HepG2 (cell line): ENCODE data around the gene BID. TPM values are rescaled to one million over a fixed set of nuclear protein-coding genes. Genes with fewer than 3 reads are reported as not detected.

ENCODE experiments used
- DPF2 ChIP-seq: sonication (generic); formaldehyde crosslinking; IDR thresholded peaks from 2 replicates; pipeline ENCODE4 v1.4.0; 2020; ENCODE audit warnings: mild to moderate bottlenecking, low read depth, missing genetic modification reagents, borderline replicate concordance
- HNRNPL ChIP-seq: fragments of 200-400 bp; formaldehyde crosslinking; IDR thresholded peaks from 2 replicates; pipeline ENCODE4 v1.6.1; 2017; ENCODE audit warnings: mild to moderate bottlenecking, low read depth, low read length
- KDM2A ChIP-seq: sonication (generic); formaldehyde crosslinking; IDR thresholded peaks from 2 replicates; pipeline ENCODE4 v1.4.0; 2020; ENCODE audit warnings: low read depth, missing genetic modification reagents, borderline replicate concordance
- NCOA1 ChIP-seq: sonication (generic); formaldehyde crosslinking; IDR thresholded peaks from 2 replicates; pipeline ENCODE4 v1.9.0; 2021; ENCODE audit warnings: missing genetic modification reagents
- RAD51 ChIP-seq: fragments of 450-650 bp; IDR thresholded peaks from 2 replicates; pipeline ENCODE4 v1.6.1; 2016; ENCODE audit warnings: borderline replicate concordance
- TBX2 ChIP-seq: sonication (generic); formaldehyde crosslinking; IDR thresholded peaks from 2 replicates; pipeline ENCODE4 v1.5.0; 2020; ENCODE audit warnings: missing genetic modification reagents, mild to moderate bottlenecking, borderline replicate concordance
- TRIM24 ChIP-seq: sonication (generic); formaldehyde crosslinking; IDR thresholded peaks from 2 replicates; pipeline ENCODE4 v1.8.0; 2022; ENCODE audit warnings: mild to moderate bottlenecking, missing genetic modification reagents
- ZFP41 ChIP-seq: sonication (generic); formaldehyde crosslinking; IDR thresholded peaks from 2 replicates; pipeline ENCODE4 v1.4.0; 2020; ENCODE audit warnings: mild to moderate bottlenecking, missing genetic modification reagents, borderline replicate concordance
- ZNF136 ChIP-seq: sonication (generic); formaldehyde crosslinking; IDR thresholded peaks from 2 replicates; pipeline ENCODE4 v1.8.1; 2022; ENCODE audit warnings: low read depth, mild to moderate bottlenecking, moderate library complexity, missing genetic modification reagents
- ZNF317 ChIP-seq: sonication (generic); formaldehyde crosslinking; IDR thresholded peaks from 2 replicates; pipeline ENCODE4 v1.5.0; 2020; ENCODE audit warnings: mild to moderate bottlenecking, missing genetic modification reagents
- ZNF333 ChIP-seq: sonication (generic); formaldehyde crosslinking; IDR thresholded peaks from 2 replicates; pipeline ENCODE4 v1.4.0; 2020; ENCODE audit warnings: mild to moderate bottlenecking, missing genetic modification reagents, borderline replicate concordance
- ZSCAN25 ChIP-seq: sonication (generic); formaldehyde crosslinking; IDR thresholded peaks from 2 replicates; pipeline ENCODE4 v1.8.0; 2022; ENCODE audit warnings: mild to moderate bottlenecking, missing genetic modification reagents
- polyA plus RNA-seq, 8 experiments: library from polyadenylated mRNA; depleted of rRNA in 3 of 8; stranded (reverse) in 7 of 8; unstranded in 1 of 8; fragments of >200 nt; fragmentation: Illumina TruSeq in 4 of 8; extraction: Trizol in 4 of 8; gene quantifications; 2 replicates each; pipeline versions ENCODE4 v1.2.1 to v1.2.3, GENCODE V29; 2011 to 2016; ENCODE audit warnings: low read depth in 4 of 8, missing spikeins in 1 of 8, mixed read lengths in 1 of 8; ENCODE audit not compliant: insufficient read depth in 1 of 8
- total RNA-seq, 5 experiments: library from RNA; depleted of rRNA; stranded (reverse); fragments of >200 nt; fragmentation: Illumina TruSeq; extraction: Trizol; gene quantifications; 2 replicates each; pipeline ENCODE4 v1.2.3, GENCODE V29; 2016; ENCODE audit warnings: low read depth in 1 of 5
- TF ChIP-seq, protein P1 (sequence below): sonication (generic); formaldehyde crosslinking; IDR thresholded peaks from 2 replicates; pipeline ENCODE4 v1.4.0; 2020; ENCODE audit warnings: mild to moderate bottlenecking, missing genetic modification reagents, borderline replicate concordance
- TF ChIP-seq, protein P2 (sequence below): sonication (generic); formaldehyde crosslinking; IDR thresholded peaks from 2 replicates; pipeline ENCODE4 v1.9.0; 2021; ENCODE audit warnings: missing genetic modification reagents, borderline replicate concordance
- TF ChIP-seq, protein P3 (sequence below): sonication (generic); formaldehyde crosslinking; IDR thresholded peaks from 2 replicates; pipeline ENCODE4 v1.4.0; 2020; ENCODE audit warnings: mild to moderate bottlenecking, low read depth, missing genetic modification reagents
- TF ChIP-seq, protein P4 (sequence below): IDR thresholded peaks from 2 replicates; pipeline ENCODE4 v1.6.1; 2016; ENCODE audit warnings: missing genetic modification reagents, missing compliant biosample characterization
- TF ChIP-seq, protein P5 (sequence below): sonication (generic); formaldehyde crosslinking; IDR thresholded peaks from one replicate; pipeline ENCODE4 v1.5.1; 2020; ENCODE audit warnings: mild to moderate bottlenecking, missing genetic modification reagents; ENCODE audit errors: not compliant biosample characterization

The BID gene
- total and polyA plus RNA-seq, 2 of the 13 experiments (the other 11 are each of a cell fraction or from before 2014, with no cell fraction given): 35.3 to 51.7 TPM

DNA sequence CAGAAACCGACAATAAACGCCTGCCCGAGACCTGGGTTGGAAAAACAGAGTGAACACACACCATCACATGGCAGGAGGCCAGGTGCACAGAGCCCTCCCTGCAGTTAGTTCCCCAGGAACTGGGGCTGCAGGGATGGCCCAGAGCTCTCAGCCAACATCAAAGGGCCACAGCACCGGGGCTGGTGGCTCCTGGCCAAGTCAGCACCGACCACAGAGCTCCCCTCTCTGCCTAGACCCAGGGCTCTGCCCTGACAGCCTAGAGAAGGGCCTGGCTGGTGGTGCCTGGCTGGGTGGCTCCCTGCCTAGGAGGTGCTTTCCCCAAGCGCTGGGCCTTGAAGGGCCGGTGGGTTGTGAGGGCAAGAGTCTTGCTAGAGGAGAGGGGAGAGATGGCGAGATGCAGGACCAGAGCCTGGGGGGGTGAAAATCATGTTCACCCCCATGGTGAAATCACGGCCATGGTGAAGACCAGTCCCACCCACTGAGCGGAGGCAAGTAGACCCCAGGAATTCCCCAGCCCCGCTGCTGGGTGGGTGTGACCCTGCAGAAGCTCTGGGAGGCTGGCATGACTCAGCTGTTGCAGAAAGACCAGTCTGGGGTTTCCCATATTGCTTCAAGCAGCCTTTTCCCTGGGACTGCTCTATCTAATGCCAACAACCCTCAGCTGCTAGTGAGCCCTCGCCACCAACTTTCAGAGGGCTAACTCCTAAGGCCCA, 7.2 kb upstream of the BID start (continued):
- TF ChIP-seq HNRNPL (no peak), NCOA1 (no peak), ZNF333 (no peak), TRIM24 (no peak), KDM2A (peak; percentile 60; the same call in 1 of the 2 replicates), TBX2 (CRISPR knock-in tag) (peak; percentile 49; the same call in 1 of the 2 replicates), RAD51 (no peak), ZNF317 (CRISPR knock-in tag) (no peak), ZSCAN25 (peak; percentile 81), ZFP41 (no peak), ZNF136 (no peak), DPF2 (CRISPR knock-in tag) (no peak)
- TF ChIP-seq, protein P1, sequence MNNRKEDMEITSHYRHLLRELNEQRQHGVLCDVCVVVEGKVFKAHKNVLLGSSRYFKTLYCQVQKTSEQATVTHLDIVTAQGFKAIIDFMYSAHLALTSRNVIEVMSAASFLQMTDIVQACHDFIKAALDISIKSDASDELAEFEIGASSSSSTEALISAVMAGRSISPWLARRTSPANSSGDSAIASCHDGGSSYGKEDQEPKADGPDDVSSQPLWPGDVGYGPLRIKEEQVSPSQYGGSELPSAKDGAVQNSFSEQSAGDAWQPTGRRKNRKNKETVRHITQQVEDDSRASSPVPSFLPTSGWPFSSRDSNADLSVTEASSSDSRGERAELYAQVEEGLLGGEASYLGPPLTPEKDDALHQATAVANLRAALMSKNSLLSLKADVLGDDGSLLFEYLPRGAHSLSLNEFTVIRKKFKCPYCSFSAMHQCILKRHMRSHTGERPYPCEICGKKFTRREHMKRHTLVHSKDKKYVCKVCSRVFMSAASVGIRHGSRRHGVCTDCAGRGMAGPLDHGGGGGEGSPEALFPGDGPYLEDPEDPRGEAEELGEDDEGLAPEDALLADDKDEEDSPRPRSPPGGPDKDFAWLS: no peak
- TF ChIP-seq, protein P2, sequence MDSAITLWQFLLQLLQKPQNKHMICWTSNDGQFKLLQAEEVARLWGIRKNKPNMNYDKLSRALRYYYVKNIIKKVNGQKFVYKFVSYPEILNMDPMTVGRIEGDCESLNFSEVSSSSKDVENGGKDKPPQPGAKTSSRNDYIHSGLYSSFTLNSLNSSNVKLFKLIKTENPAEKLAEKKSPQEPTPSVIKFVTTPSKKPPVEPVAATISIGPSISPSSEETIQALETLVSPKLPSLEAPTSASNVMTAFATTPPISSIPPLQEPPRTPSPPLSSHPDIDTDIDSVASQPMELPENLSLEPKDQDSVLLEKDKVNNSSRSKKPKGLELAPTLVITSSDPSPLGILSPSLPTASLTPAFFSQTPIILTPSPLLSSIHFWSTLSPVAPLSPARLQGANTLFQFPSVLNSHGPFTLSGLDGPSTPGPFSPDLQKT: no peak
- TF ChIP-seq, protein P3, sequence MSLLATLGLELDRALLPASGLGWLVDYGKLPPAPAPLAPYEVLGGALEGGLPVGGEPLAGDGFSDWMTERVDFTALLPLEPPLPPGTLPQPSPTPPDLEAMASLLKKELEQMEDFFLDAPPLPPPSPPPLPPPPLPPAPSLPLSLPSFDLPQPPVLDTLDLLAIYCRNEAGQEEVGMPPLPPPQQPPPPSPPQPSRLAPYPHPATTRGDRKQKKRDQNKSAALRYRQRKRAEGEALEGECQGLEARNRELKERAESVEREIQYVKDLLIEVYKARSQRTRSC (CRISPR knock-in tag): no peak
- TF ChIP-seq, protein P4, sequence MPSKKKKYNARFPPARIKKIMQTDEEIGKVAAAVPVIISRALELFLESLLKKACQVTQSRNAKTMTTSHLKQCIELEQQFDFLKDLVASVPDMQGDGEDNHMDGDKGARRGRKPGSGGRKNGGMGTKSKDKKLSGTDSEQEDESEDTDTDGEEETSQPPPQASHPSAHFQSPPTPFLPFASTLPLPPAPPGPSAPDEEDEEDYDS (CRISPR knock-in tag): no peak
- TF ChIP-seq, protein P5, sequence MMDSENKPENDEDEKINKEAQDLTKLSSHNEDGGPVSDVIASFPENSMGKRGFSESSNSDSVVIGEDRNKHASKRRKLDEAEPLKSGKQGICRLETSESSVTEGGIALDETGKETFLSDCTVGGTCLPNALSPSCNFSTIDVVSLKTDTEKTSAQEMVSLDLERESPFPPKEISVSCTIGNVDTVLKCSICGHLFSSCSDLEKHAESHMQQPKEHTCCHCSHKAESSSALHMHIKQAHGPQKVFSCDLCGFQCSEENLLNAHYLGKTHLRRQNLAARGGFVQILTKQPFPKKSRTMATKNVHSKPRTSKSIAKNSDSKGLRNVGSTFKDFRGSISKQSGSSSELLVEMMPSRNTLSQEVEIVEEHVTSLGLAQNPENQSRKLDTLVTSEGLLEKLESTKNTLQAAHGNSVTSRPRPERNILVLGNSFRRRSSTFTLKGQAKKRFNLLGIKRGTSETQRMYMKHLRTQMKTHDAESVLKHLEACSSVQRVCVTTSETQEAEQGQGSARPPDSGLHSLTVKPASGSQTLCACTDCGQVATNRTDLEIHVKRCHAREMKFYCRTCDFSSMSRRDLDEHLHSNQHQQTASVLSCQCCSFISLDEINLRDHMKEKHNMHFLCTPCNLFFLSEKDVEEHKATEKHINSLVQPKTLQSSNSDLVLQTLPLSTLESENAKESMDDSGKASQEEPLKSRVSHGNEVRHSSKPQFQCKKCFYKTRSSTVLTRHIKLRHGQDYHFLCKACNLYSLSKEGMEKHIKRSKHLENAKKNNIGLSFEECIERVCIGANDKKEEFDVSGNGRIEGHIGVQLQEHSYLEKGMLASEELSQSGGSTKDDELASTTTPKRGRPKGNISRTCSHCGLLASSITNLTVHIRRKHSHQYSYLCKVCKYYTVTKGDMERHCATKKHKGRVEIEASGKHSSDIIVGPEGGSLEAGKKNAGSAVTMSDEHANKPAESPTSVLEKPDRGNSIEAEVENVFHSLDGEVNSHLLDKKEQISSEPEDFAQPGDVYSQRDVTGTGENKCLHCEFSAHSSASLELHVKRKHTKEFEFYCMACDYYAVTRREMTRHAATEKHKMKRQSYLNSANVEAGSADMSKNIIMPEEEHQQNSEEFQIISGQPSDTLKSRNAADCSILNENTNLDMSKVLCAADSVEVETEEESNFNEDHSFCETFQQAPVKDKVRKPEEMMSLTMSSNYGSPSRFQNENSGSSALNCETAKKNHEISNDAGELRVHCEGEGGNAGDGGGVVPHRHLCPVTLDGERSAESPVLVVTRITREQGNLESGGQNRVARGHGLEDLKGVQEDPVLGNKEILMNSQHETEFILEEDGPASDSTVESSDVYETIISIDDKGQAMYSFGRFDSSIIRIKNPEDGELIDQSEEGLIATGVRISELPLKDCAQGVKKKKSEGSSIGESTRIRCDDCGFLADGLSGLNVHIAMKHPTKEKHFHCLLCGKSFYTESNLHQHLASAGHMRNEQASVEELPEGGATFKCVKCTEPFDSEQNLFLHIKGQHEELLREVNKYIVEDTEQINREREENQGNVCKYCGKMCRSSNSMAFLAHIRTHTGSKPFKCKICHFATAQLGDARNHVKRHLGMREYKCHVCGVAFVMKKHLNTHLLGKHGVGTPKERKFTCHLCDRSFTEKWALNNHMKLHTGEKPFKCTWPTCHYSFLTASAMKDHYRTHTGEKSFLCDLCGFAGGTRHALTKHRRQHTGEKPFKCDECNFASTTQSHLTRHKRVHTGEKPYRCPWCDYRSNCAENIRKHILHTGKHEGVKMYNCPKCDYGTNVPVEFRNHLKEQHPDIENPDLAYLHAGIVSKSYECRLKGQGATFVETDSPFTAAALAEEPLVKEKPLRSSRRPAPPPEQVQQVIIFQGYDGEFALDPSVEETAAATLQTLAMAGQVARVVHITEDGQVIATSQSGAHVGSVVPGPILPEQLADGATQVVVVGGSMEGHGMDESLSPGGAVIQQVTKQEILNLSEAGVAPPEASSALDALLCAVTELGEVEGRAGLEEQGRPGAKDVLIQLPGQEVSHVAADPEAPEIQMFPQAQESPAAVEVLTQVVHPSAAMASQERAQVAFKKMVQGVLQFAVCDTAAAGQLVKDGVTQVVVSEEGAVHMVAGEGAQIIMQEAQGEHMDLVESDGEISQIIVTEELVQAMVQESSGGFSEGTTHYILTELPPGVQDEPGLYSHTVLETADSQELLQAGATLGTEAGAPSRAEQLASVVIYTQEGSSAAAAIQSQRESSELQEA: no peak
